Lung (tissue), 12 donors: ENCODE measurements around the gene CACNA1D. TPM values are rescaled to one million over a fixed set of nuclear protein-coding genes. Genes with fewer than 3 reads are reported as not detected.

Source experiments
- ATAC-seq: fragments of 200-7000 bp; cut with Tn5 transposase; one replicate; pipeline ENCODE4 v1.9.1; 2020; ENCODE audit warnings: moderate number of reproducible peaks; ENCODE audit not compliant: insufficient read depth, low FRiP score
- DNase-seq, 3 donors: peaks; one replicate each; pipeline ENCODE4 v3.0.0-alpha.2; 2013 to 2017
- H3K27ac ChIP-seq, 2 donors: one replicate each; pipeline ENCODE4 v1.5.1; 2013; ENCODE audit warnings: mild to moderate bottlenecking in 2 of 2, moderate library complexity in 2 of 2, control low read depth in 1 of 2, inconsistent platforms in 1 of 2, low read depth in 1 of 2, low read length in 1 of 2
- H3K27me3 ChIP-seq, 3 donors: one replicate each; pipeline ENCODE4 v1.5.1; 2013; ENCODE audit warnings: low read length in 2 of 3; ENCODE audit not compliant: control insufficient read depth in 3 of 3, insufficient read depth in 3 of 3
- H3K36me3 ChIP-seq, 4 donors: one replicate each; pipeline ENCODE4 v1.5.1; 2013; ENCODE audit warnings: low read length in 4 of 4, mild to moderate bottlenecking in 1 of 4, moderate library complexity in 1 of 4; ENCODE audit not compliant: control insufficient read depth in 4 of 4, insufficient read depth in 4 of 4
- H3K4me1 ChIP-seq, 5 donors: one replicate each; pipeline ENCODE4 v1.5.1; 2013; ENCODE audit warnings: low read length in 5 of 5, mild to moderate bottlenecking in 2 of 5, moderate library complexity in 1 of 5; ENCODE audit not compliant: control insufficient read depth in 5 of 5, insufficient read depth in 5 of 5
- H3K4me3 ChIP-seq: one replicate; pipeline ENCODE4 v1.5.1; 2013; ENCODE audit warnings: mild to moderate bottlenecking, control low read depth, moderate library complexity
- H3K9ac ChIP-seq, 2 donors: one replicate each; pipeline ENCODE4 v1.5.1; 2013; ENCODE audit warnings: low read length in 2 of 2, control low read depth in 1 of 2; ENCODE audit not compliant: insufficient read depth in 1 of 2
- H3K9me3 ChIP-seq, 4 donors: one replicate each; pipeline ENCODE4 v1.5.1; 2013; ENCODE audit warnings: low read length in 3 of 4, mild to moderate bottlenecking in 1 of 4, moderate library complexity in 1 of 4; ENCODE audit not compliant: control insufficient read depth in 4 of 4, insufficient read depth in 3 of 4
- CTCF ChIP-seq: IDR thresholded peaks from 2 replicates; pipeline ENCODE4 v1.5.1; 2012; ENCODE audit warnings: mild to moderate bottlenecking; ENCODE audit errors: control extremely low read depth, extremely low read depth
- WGBS, 2 donors: extraction: QIAGEN DNeasy Blood & Tissue Kit; methylation state at CpG; one replicate each; pipeline ENCODE4 v1.1.7; 2013; 5-methylcytosine and 5-hydroxymethylcytosine counted together
- polyA plus RNA-seq, 2 donors: library from polyadenylated mRNA; stranded (reverse); fragments of 200-250 nt; gene quantifications; one replicate each; pipeline ENCODE4 v1.2.1, GENCODE V29; 2013
- total RNA-seq, 2 donors: library from RNA; depleted of rRNA in 1 of 2; stranded (reverse); fragments of >200 nt in 1 of 2; gene quantifications; one replicate each; pipeline ENCODE4 v1.2.1, GENCODE V29; 2014 to 2021
- donor health status: control.
- donor health status: control.
- donor health status: Bipolar disorder and iron deficiency.
- donor health status: healthy.
- donor health status: DM: yes; HTN: yes; CAD: no.

The CACNA1D gene
- total and polyA plus RNA-seq, 4 donors: 2.7 to 96.8 (median 23.1) TPM

GRCh38 chr3:53733446-53733845, 239.0 kb downstream of the CACNA1D start:
- no peak for DNase-seq
- peaks cover 0 to 55% (median 17%) of the 10 kb centered on the region in 4 donors for H3K36me3 ChIP-seq
- H3K9ac ChIP-seq: no peak overlapping the region
- no peak for ATAC-seq
- 17 to 22% methylated on average over 1 of the region's 1 CpG for WGBS, 2 donors
- H3K27me3 ChIP-seq: no peaks in the 10 kb centered on the region
- H3K4me1 ChIP-seq: peaks cover 0 to 9% (median 0%) of the 10 kb centered on the region in 5 donors
- H3K27ac ChIP-seq: no peak overlapping the region
- no peaks in the 10 kb centered on the region for H3K9me3 ChIP-seq
- TF ChIP-seq CTCF: no peak
- H3K4me3 ChIP-seq: no peak overlapping the region

- Histone ChIP-seq H3K4me1 (no peaks in the 10 kb centered on the region), H3K4me3 (no peak overlapping the region), H3K9me3 (no peaks in the 10 kb centered on the region), H3K27me3 (no peaks in the 10 kb centered on the region), H3K36me3 (peaks cover 0 to 54% (median 12%) of the 10 kb centered on the region in 4 donors), H3K27ac (no peak overlapping the region), H3K9ac (no peak overlapping the region)
- TF ChIP-seq CTCF: no peak
- WGBS, 2 donors: 68 to 81% methylated on average over 4 of the region's 4 CpGs
- ATAC-seq: no peak
- no peak for DNase-seq
Observed at GRCh38 chr3:53739966-53740365, 245.6 kb downstream of the CACNA1D start.

- no peaks in the 10 kb centered on the region for H3K9me3 ChIP-seq
- DNase-seq (no peak), ATAC-seq (no peak)
- no peaks in the 10 kb centered on the region for H3K4me1 ChIP-seq
- TF ChIP-seq CTCF: no peak
- H3K27ac ChIP-seq: no peak overlapping the region
- 86 to 95% methylated on average over 4 of the region's 4 CpGs for WGBS, 2 donors
- H3K27me3 ChIP-seq: no peaks in the 10 kb centered on the region
- H3K9ac ChIP-seq: no peak overlapping the region
- peaks cover 0 to 56% (median 12%) of the 10 kb centered on the region in 4 donors for H3K36me3 ChIP-seq
- no peak overlapping the region for H3K4me3 ChIP-seq
Observed at GRCh38 chr3:53740956-53741355, 246.5 kb downstream of the CACNA1D start.

GRCh38 chr3:53744351-53744750, 249.9 kb downstream of the CACNA1D start:
- Histone ChIP-seq H3K27ac (no peak overlapping the region), H3K9ac (no peak overlapping the region), H3K27me3 (no peaks in the 10 kb centered on the region), H3K36me3 (peaks cover 0 to 47% (median 19%) of the 10 kb centered on the region in 4 donors), H3K4me1 (no peaks in the 10 kb centered on the region), H3K4me3 (no peak overlapping the region), H3K9me3 (no peaks in the 10 kb centered on the region)
- DNase-seq (no peak), ATAC-seq (no peak)
- TF ChIP-seq CTCF: no peak
- WGBS, 2 donors: 61 to 79% methylated on average over 8 of the region's 8 CpGs
